Neural crest cell (in vitro differentiated cells): ENCODE data around the gene MAML3. TPM values are rescaled to one million over a fixed set of nuclear protein-coding genes. Genes with fewer than 3 reads are reported as not detected.

Source experiments
- DNase-seq: peaks from one replicate; pipeline ENCODE4 v3.0.0; 2021; ENCODE audit warnings: low read depth, mixed read lengths, low spot score
- H3K27ac Mint-ChIP-seq: one replicate; pipeline ENCODE4 v1.8.0; 2021; ENCODE audit warnings: mild to moderate bottlenecking, mixed read lengths; ENCODE audit not compliant: unreplicated experiment
- H3K27me3 Mint-ChIP-seq: 2 replicates; pipeline ENCODE4 v1.8.0; 2021; ENCODE audit warnings: low read depth, mild to moderate bottlenecking, mixed read lengths
- H3K36me3 Mint-ChIP-seq: 2 replicates; pipeline ENCODE4 v1.8.0; 2021; ENCODE audit warnings: low read depth, mild to moderate bottlenecking, mixed read lengths
- H3K4me1 Mint-ChIP-seq: 2 replicates; pipeline ENCODE4 v1.8.0; 2021; ENCODE audit warnings: mixed read lengths
- H3K4me3 Mint-ChIP-seq: one replicate; pipeline ENCODE4 v1.8.0; 2021; ENCODE audit warnings: mild to moderate bottlenecking, mixed read lengths
- H3K9me3 Mint-ChIP-seq: 2 replicates; pipeline ENCODE4 v1.8.0; 2021; ENCODE audit warnings: mixed read lengths
- CTCF ChIP-seq: fragments of 200-600 bp; sonication (generic); conservative IDR thresholded peaks from 2 replicates; pipeline ENCODE4 v1.5.0; 2021; ENCODE audit warnings: antibody characterized with exemption, mild to moderate bottlenecking
- total RNA-seq: library from RNA; stranded (reverse); gene quantifications from 2 replicates; pipeline ENCODE4 v1.2.1, GENCODE V29; 2021

The MAML3 gene
- total RNA-seq, 1 donor from 2014 or later, result 21.8 TPM

DNA sequence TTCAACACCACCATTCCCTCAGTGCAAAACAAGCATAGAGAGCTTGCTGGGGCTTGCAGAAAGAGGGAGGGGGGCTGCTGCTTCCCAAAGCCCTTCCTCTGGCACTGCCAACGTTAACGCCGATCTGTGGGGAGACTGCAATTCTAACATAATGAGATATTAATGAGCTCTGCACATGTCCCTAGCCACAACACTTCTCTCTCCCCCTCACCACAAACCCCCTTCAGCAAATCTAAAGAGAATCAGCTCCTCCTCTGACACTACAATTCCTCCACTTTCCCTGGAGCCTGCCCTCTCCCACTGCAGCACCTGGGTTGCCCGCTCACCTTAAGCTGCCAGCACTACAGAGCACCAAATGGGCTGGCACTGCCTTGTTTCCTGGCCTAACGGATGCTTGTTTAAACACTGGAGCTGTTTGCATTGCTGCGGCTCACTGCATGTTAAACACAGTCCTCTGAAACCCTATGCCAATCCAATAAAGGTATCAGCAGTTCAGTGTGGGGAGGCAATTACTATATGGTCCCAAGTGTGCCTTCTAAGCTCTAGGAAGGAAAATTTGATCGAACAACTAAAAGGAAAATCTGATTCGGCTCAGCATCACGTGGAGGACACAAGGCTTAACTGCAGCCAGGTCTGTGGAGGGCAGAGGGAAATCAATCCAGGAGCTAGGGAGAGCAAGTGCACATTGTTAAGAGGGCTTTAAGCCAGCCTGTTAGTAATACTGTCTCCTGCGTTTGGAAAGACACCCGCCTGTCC is 232.4 kb downstream of the MAML3 start:
- peak overlapping the region; percentile 22 for H3K27ac Mint-ChIP-seq
- H3K27me3 Mint-ChIP-seq, result no peaks in the 10 kb centered on the region
- H3K4me1 Mint-ChIP-seq, result peaks cover 58% of the 10 kb centered on the region
- DNase-seq, result no peak
- H3K9me3 Mint-ChIP-seq, result no peaks in the 10 kb centered on the region
- no peak for TF ChIP-seq CTCF
- H3K4me3 Mint-ChIP-seq, result no peak overlapping the region
- H3K36me3 Mint-ChIP-seq, result peaks cover under 1% of the 10 kb centered on the region

DNA sequence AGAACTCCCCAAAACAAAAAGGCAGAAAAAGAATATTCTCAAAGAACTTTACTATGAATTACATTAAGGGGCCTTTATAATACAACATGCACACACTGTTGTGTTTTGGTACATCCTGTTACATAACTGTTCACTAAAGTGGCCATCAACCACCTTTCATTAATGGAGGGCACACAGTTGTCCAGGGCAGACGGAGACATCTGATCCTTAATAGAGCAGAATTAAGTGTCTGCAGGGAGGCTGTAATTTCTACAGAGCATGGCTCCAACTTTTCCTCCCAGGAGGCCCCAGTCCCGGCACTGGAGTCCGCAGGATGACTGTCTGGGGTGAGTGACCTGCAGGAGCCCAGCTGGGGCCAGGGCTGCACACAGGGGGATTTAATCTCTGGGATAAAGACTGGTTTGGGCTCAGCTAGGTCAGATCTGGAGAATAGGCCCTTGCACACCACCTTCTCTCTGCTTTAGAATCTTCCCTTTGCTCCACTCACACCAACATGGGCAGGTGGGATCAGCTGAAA is 233.4 kb downstream of the MAML3 start:
- Mint-ChIP-seq H3K9me3 (no peaks in the 10 kb centered on the region), H3K27me3 (no peaks in the 10 kb centered on the region), H3K27ac (no peak overlapping the region), H3K4me1 (peaks cover 58% of the 10 kb centered on the region), H3K4me3 (peak overlapping the region; percentile 65), H3K36me3 (no peaks in the 10 kb centered on the region)
- no peak for TF ChIP-seq CTCF
- no peak for DNase-seq

DNA sequence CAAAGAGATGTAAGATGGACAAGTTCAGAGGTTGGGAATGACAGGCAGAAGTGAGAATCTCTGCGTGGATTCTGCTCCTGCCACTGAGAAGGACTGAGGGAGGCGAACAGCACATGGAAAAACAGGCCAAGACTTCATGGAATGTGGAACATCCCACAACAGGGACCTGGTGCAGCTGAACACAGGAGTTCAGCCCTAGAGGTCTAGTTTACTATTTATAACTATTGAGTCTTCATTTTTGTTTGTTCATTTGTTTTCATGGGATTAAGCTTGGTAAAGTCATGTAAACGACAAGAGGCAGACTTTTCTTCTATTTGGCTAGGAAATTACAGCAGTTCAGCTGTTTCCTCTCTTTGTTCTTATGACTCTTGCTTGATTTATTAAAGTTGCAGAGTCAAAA is 234.5 kb downstream of the MAML3 start:
- no peak overlapping the region for H3K4me3 Mint-ChIP-seq
- H3K27me3 Mint-ChIP-seq, result no peaks in the 10 kb centered on the region
- no peaks in the 10 kb centered on the region for H3K36me3 Mint-ChIP-seq
- H3K4me1 Mint-ChIP-seq, result peaks cover 58% of the 10 kb centered on the region
- H3K9me3 Mint-ChIP-seq, result no peaks in the 10 kb centered on the region
- H3K27ac Mint-ChIP-seq, result no peak overlapping the region
- no peak for TF ChIP-seq CTCF
- DNase-seq, result no peak

- Mint-ChIP-seq H3K27me3 (no peaks in the 10 kb centered on the region), H3K4me3 (no peak overlapping the region), H3K27ac (no peak overlapping the region), H3K9me3 (no peaks in the 10 kb centered on the region), H3K4me1 (peaks cover 62% of the 10 kb centered on the region), H3K36me3 (no peaks in the 10 kb centered on the region)
- no peak for TF ChIP-seq CTCF
- no peak for DNase-seq
Measured at GRCh38 chr4:139919004-139919403, 235.0 kb downstream of the MAML3 start.

GRCh38 chr4:139918591-139918990 is 235.4 kb downstream of the MAML3 start:
- H3K27me3 Mint-ChIP-seq, result no peaks in the 10 kb centered on the region
- H3K9me3 Mint-ChIP-seq, result no peaks in the 10 kb centered on the region
- no peak for TF ChIP-seq CTCF
- no peak overlapping the region for H3K4me3 Mint-ChIP-seq
- peaks cover 60% of the 10 kb centered on the region for H3K4me1 Mint-ChIP-seq
- no peak overlapping the region for H3K27ac Mint-ChIP-seq
- H3K36me3 Mint-ChIP-seq, result no peaks in the 10 kb centered on the region
- no peak for DNase-seq
